ENCODE data around the gene MARCHF10. TPM values are rescaled to one million over a fixed set of nuclear protein-coding genes. Genes with fewer than 3 reads are reported as not detected.

Gene MARCHF10
- total and polyA plus RNA-seq, 3 donors from 2014 or later, result 61.5 to 266 (median 118) TPM

GRCh38 chr17:62679866-62680377 is 128.2 kb downstream of the MARCHF10 start:
- TF ChIP-seq CTCF (IDR thresholded peaks at IDR 0.05) (no peak), POLR2A (IDR thresholded peaks at IDR 0.05) (no peak)
- no peaks in the 10 kb centered on the region for H3K36me3 ChIP-seq (ENCODE audit: low read depth, missing control alignments)
- H3K27me3 ChIP-seq, result no peaks in the 10 kb centered on the region
- intact Hi-C loops (cut with DNase I; ENCODE audit: low total_unique reads), result no loop called here
- no peaks in the 10 kb centered on the region for H3K4me1 ChIP-seq
- H3K4me3 ChIP-seq, result peak overlapping the region; percentile 29 to 33
- no peak overlapping the region for H3K27ac ChIP-seq
- DNase-seq, result peak; percentile 50
- H3K9me3 ChIP-seq, result no peaks in the 10 kb centered on the region
- 60 to 75% methylated on average over 30 to 37 of the region's 37 CpGs for WGBS, 2 donors

GRCh38 chr17:62678214-62678919 is 129.7 kb downstream of the MARCHF10 start:
- 92 to 95% methylated on average over 1 to 10 of the region's 10 CpGs for WGBS, 2 donors
- Histone ChIP-seq H3K27ac (no peak overlapping the region), H3K9me3 (no peaks in the 10 kb centered on the region), H3K4me3 (no peak overlapping the region), H3K27me3 (no peaks in the 10 kb centered on the region), H3K4me1 (no peaks in the 10 kb centered on the region), H3K36me3 (ENCODE audit: low read depth, missing control alignments) (no peaks in the 10 kb centered on the region)
- no peak for TF ChIP-seq CTCF (IDR thresholded peaks at IDR 0.05)
- intact Hi-C loops (cut with DNase I; ENCODE audit: low total_unique reads), result no loop called here
- DNase-seq, result no peak

GRCh38 chr17:62676952-62677596 is 131.0 kb downstream of the MARCHF10 start:
- no peak overlapping the region for H3K27ac ChIP-seq
- no peaks in the 10 kb centered on the region for H3K9me3 ChIP-seq
- no peaks in the 10 kb centered on the region for H3K4me1 ChIP-seq
- DNase-seq, result no peak
- no peaks in the 10 kb centered on the region for H3K27me3 ChIP-seq
- H3K36me3 ChIP-seq (ENCODE audit: low read depth, missing control alignments), result no peaks in the 10 kb centered on the region
- 89 to 92% methylated on average over 17 to 18 of the region's 18 CpGs for WGBS, 2 donors
- H3K4me3 ChIP-seq, result no peak overlapping the region
- intact Hi-C loops (cut with DNase I; ENCODE audit: low total_unique reads), result no loop called here
- no peak for TF ChIP-seq POLR2A (IDR thresholded peaks at IDR 0.05)
- no peak for TF ChIP-seq CTCF (IDR thresholded peaks at IDR 0.05)

- intact Hi-C loops (cut with DNase I; ENCODE audit: low total_unique reads), result no loop called here
These were observed 131.7 kb downstream of the MARCHF10 start for GRCh38 chr17:62676231-62676943.

GRCh38 chr17:62675701-62676100 is 132.4 kb downstream of the MARCHF10 start:
- no peak for TF ChIP-seq POLR2A (IDR thresholded peaks at IDR 0.05)
- TF ChIP-seq CTCF (IDR thresholded peaks at IDR 0.05), result no peak
- H3K4me3 ChIP-seq, result no peak overlapping the region
- H3K27me3 ChIP-seq, result no peaks in the 10 kb centered on the region
- H3K36me3 ChIP-seq (ENCODE audit: low read depth, missing control alignments), result no peaks in the 10 kb centered on the region
- intact Hi-C loops (cut with DNase I; ENCODE audit: low total_unique reads), result no loop called here
- no peaks in the 10 kb centered on the region for H3K9me3 ChIP-seq
- DNase-seq, result no peak
- H3K27ac ChIP-seq, result no peak overlapping the region
- 95% methylated on average over 4 of the region's 4 CpGs; no CpG with 5 or more reads in 1 of the 2 donors for WGBS, 2 donors
- H3K4me1 ChIP-seq, result no peaks in the 10 kb centered on the region

More at GRCh38 chr17:62676231-62676943, 131.7 kb downstream of the MARCHF10 start:
- no peaks in the 10 kb centered on the region for H3K27me3 ChIP-seq
- H3K9me3 ChIP-seq, result no peaks in the 10 kb centered on the region
- H3K27ac ChIP-seq, result no peak overlapping the region
- no peaks in the 10 kb centered on the region for H3K36me3 ChIP-seq (ENCODE audit: low read depth, missing control alignments)
- 91 to 94% methylated on average over 8 to 16 of the region's 16 CpGs for WGBS, 2 donors
- DNase-seq, result no peak
- no peaks in the 10 kb centered on the region for H3K4me1 ChIP-seq
- no peak overlapping the region for H3K4me3 ChIP-seq
- no peak for TF ChIP-seq POLR2A (IDR thresholded peaks at IDR 0.05)

Data from testis (tissue), 3 donors.